HG03097 (cell line): ENCODE measurements around the gene SPATA31A5.
"Not testable (repeated sequence)": the region's sequence is repeated elsewhere in the genome, so short reads cannot be mapped to it uniquely, and the experiment has no call there.

Source experiments
- ATAC-seq: cut with Tn5 transposase; IDR thresholded peaks from one replicate; pipeline ENCODE4 v1.9.1; 2021; ENCODE audit not compliant: unreplicated experiment, low FRiP score

SPATA31A5 gene

GRCh38 chr9:60914107-60914506, at the start of gene SPATA31A5:
SPATA31A5 (plus strand) TSS chr9:60914407; CDS start chr9:60914436, 29 bp downstream.
- not testable (repeated sequence) for ATAC-seq

DNA sequence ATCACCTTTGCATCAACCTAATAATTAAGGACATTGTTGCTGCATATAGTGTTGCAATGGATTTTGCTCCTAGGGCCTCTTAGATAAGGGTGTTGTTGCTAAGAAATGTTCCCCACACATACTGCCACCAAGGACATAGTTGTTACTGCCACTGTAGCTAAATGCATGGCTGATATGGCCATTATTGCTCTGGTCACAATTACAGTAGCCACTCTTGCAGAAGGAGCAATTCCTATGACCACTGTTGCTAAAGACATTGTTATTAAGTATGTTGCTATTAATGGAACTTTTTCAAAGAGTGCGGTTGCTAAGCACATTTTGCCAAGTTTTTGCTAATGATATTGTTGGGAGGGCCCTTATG, 48.8 kb downstream of the SPATA31A5 start:
- not testable (repeated sequence) for ATAC-seq

GRCh38 chr9:60966382-60966781, 52.2 kb downstream of the SPATA31A5 start:
- ATAC-seq = not testable (repeated sequence)
